Uterus (tissue), 2 donors: ENCODE measurements around the gene DYNLT3.

Source experiments
- POLR2A ChIP-seq, 2 donors: fragments of 450-650 bp; IDR thresholded peaks; one replicate each; pipeline ENCODE4 v1.6.1; 2016; ENCODE audit warnings: antibody characterized with exemption in 2 of 2, mild to moderate bottlenecking in 1 of 2, moderate library complexity in 1 of 2
- TF ChIP-seq, protein P1 (sequence below), 4 experiments: fragments of 200-600 bp in 2 of 4; fragments of 450-650 bp in 2 of 4; sonication (generic) in 2 of 4; IDR thresholded peaks; one replicate each; pipeline ENCODE4 v1.5.1; 2016 to 2019; ENCODE audit warnings: antibody characterized with exemption in 4 of 4, mild to moderate bottlenecking in 2 of 4, moderate library complexity in 1 of 4

DNA sequence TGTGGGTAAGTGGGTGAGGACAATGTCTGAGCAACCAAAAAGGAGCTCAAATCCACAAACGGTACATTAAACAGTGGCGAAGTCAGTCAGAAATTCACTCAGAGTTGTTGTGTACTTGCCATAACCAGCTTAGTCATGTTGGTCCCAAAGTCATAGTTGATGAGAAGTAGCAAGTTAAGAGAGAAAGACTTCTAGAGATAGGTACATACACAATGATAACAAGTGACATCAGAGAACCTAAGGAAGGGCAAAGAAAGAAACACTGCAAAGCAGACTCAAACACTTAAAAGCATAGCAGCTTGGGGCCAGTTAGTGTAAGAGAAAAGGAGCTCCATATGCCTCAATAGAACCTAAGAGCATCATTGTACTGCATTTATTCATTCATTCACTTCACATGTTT, 30.2 kb downstream of the DYNLT3 start:
- TF ChIP-seq, protein P1, sequence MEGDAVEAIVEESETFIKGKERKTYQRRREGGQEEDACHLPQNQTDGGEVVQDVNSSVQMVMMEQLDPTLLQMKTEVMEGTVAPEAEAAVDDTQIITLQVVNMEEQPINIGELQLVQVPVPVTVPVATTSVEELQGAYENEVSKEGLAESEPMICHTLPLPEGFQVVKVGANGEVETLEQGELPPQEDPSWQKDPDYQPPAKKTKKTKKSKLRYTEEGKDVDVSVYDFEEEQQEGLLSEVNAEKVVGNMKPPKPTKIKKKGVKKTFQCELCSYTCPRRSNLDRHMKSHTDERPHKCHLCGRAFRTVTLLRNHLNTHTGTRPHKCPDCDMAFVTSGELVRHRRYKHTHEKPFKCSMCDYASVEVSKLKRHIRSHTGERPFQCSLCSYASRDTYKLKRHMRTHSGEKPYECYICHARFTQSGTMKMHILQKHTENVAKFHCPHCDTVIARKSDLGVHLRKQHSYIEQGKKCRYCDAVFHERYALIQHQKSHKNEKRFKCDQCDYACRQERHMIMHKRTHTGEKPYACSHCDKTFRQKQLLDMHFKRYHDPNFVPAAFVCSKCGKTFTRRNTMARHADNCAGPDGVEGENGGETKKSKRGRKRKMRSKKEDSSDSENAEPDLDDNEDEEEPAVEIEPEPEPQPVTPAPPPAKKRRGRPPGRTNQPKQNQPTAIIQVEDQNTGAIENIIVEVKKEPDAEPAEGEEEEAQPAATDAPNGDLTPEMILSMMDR (IDR thresholded peaks at IDR 0.05), result no peak
- no peak for TF ChIP-seq POLR2A (IDR thresholded peaks at IDR 0.05)
